Smooth muscle cell (in vitro differentiated cells): ENCODE data around the gene LDB3. TPM values are rescaled to one million over a fixed set of nuclear protein-coding genes. Genes with fewer than 3 reads are reported as not detected.

ENCODE experiments used
- DNase-seq: peaks from one replicate; lab custom pipeline; 2025; ENCODE audit not compliant: unreplicated experiment; lab: John Stamatoyannopoulos, UW
- H2AFZ ChIP-seq: fragments of 200-600 bp; sonication (generic); 2 replicates; pipeline ENCODE4 v1.6.0; 2016; ENCODE audit warnings: antibody characterized with exemption, low read depth, mild to moderate bottlenecking
- H3F3A ChIP-seq: fragments of 200-600 bp; sonication (generic); 2 replicates; pipeline ENCODE4 v1.6.0; 2017; ENCODE audit warnings: antibody characterized with exemption, low read depth
- H3K27ac ChIP-seq: fragments of 200-600 bp; sonication (generic); 2 replicates; pipeline ENCODE4 v1.5.1; 2016; ENCODE audit warnings: low read depth, mild to moderate bottlenecking
- H3K27me3 ChIP-seq: fragments of 200-600 bp; sonication (generic); 2 replicates; pipeline ENCODE4 v1.6.1; 2016; ENCODE audit warnings: low read depth, mild to moderate bottlenecking
- H3K36me3 ChIP-seq: fragments of 200-600 bp; sonication (generic); 2 replicates; pipeline ENCODE4 v1.5.1; 2016; ENCODE audit warnings: low read depth
- H3K4me1 ChIP-seq: fragments of 200-600 bp; sonication (generic); 2 replicates; pipeline ENCODE4 v1.5.1; 2016; ENCODE audit warnings: low read depth
- H3K4me2 ChIP-seq: fragments of 200-600 bp; sonication (generic); 2 replicates; pipeline ENCODE4 v1.6.0; 2016; ENCODE audit warnings: mild to moderate bottlenecking
- H3K4me3 ChIP-seq: fragments of 200-600 bp; sonication (generic); 2 replicates; pipeline ENCODE4 v1.5.1; 2016; ENCODE audit warnings: mild to moderate bottlenecking
- H3K79me2 ChIP-seq: fragments of 200-600 bp; sonication (generic); 2 replicates; pipeline ENCODE4 v1.6.0; 2016; ENCODE audit warnings: low read depth, mild to moderate bottlenecking
- H3K9ac ChIP-seq: fragments of 200-600 bp; sonication (generic); 2 replicates; pipeline ENCODE4 v1.6.0; 2016; ENCODE audit warnings: low read depth
- H3K9me3 ChIP-seq: fragments of 200-600 bp; sonication (generic); replicated peaks from 2 replicates; pipeline ENCODE4 v1.5.1; 2016; ENCODE audit warnings: low read depth
- H4K20me1 ChIP-seq: fragments of 200-600 bp; sonication (generic); 2 replicates; pipeline ENCODE4 v1.6.0; 2016; ENCODE audit warnings: low read depth
- CTCF ChIP-seq: fragments of 200-600 bp; sonication (generic); IDR thresholded peaks from 2 replicates; pipeline ENCODE4 v1.5.1; 2017; ENCODE audit warnings: borderline replicate concordance, mild to moderate bottlenecking, antibody characterized with exemption; ENCODE audit not compliant: insufficient read depth, poor library complexity, severe bottlenecking
- WGBS: methylation state at CpG from one replicate; pipeline ENCODE4 v1.1.7; 2016; ENCODE audit warnings: low lambda C conversion rate; 5-methylcytosine and 5-hydroxymethylcytosine counted together
- polyA plus RNA-seq: library from polyadenylated mRNA; unstranded; fragments of >200 nt; fragmentation: Nextera tagmentation; extraction: Ambion mirVana; gene quantifications from 2 replicates; pipeline ENCODE4 v1.2.1, GENCODE V29; 2016
- total RNA-seq: library from RNA; depleted of rRNA; stranded (reverse); fragments of >200 nt; gene quantifications from 2 replicates; pipeline ENCODE4 v1.2.3, GENCODE V29; 2014

The LDB3 gene
- total and polyA plus RNA-seq, 2 experiments from 2014 or later, result 0.31 to 0.61 TPM

- H3K79me2 ChIP-seq, result no peaks in the 10 kb centered on the region
- no peak overlapping the region for H3K4me2 ChIP-seq
- no peaks in the 10 kb centered on the region for H3K9me3 ChIP-seq
- no peaks in the 10 kb centered on the region for H3K27me3 ChIP-seq
- H3K9ac ChIP-seq, result no peak overlapping the region
- H3K27ac ChIP-seq, result no peak overlapping the region
- no peaks in the 10 kb centered on the region for H4K20me1 ChIP-seq
- no peaks in the 10 kb centered on the region for H3F3A ChIP-seq
- DNase-seq, result no peak
- H3K4me1 ChIP-seq, result peaks cover under 1% of the 10 kb centered on the region
- no peak overlapping the region for H3K4me3 ChIP-seq
- TF ChIP-seq CTCF, result no peak
- no peaks in the 10 kb centered on the region for H3K36me3 ChIP-seq
- 99% methylated on average over 9 of the region's 9 CpGs for WGBS
- no peak overlapping the region for H2AFZ ChIP-seq
These were observed 81.5 kb downstream of the LDB3 start for GRCh38 chr10:86749854-86750253.

GRCh38 chr10:86751477-86751876, 83.2 kb downstream of the LDB3 start:
- no peak overlapping the region for H3K9ac ChIP-seq
- H4K20me1 ChIP-seq, result no peaks in the 10 kb centered on the region
- no peak for DNase-seq
- peaks cover 6% of the 10 kb centered on the region for H3K4me1 ChIP-seq
- no peak overlapping the region for H3K4me3 ChIP-seq
- H3K9me3 ChIP-seq, result no peaks in the 10 kb centered on the region
- H3K36me3 ChIP-seq, result no peaks in the 10 kb centered on the region
- no peaks in the 10 kb centered on the region for H3K79me2 ChIP-seq
- no peak for TF ChIP-seq CTCF
- 57% methylated on average over 17 of the region's 17 CpGs for WGBS
- no peak overlapping the region for H3K4me2 ChIP-seq
- no peaks in the 10 kb centered on the region for H3K27me3 ChIP-seq
- H3K27ac ChIP-seq, result no peak overlapping the region
- H2AFZ ChIP-seq, result no peak overlapping the region
- no peaks in the 10 kb centered on the region for H3F3A ChIP-seq

GRCh38 chr10:86752311-86752710, 84.0 kb downstream of the LDB3 start:
- Histone ChIP-seq H3K36me3 (no peaks in the 10 kb centered on the region), H2AFZ (no peak overlapping the region), H4K20me1 (peaks cover 1% of the 10 kb centered on the region), H3F3A (no peaks in the 10 kb centered on the region), H3K27me3 (no peaks in the 10 kb centered on the region), H3K4me3 (no peak overlapping the region), H3K9ac (no peak overlapping the region), H3K4me1 (peaks cover 6% of the 10 kb centered on the region), H3K27ac (no peak overlapping the region), H3K4me2 (no peak overlapping the region), H3K79me2 (peaks cover 4% of the 10 kb centered on the region), H3K9me3 (no peaks in the 10 kb centered on the region)
- no peak for TF ChIP-seq CTCF
- 86% methylated on average over 4 of the region's 4 CpGs for WGBS
- DNase-seq, result no peak

GRCh38 chr10:86753051-86753450, 84.7 kb downstream of the LDB3 start:
- 93% methylated on average over 2 of the region's 2 CpGs for WGBS
- H2AFZ ChIP-seq, result no peak overlapping the region
- H3K27me3 ChIP-seq, result no peaks in the 10 kb centered on the region
- H3K79me2 ChIP-seq, result peaks cover 11% of the 10 kb centered on the region
- H3K9me3 ChIP-seq, result no peaks in the 10 kb centered on the region
- no peaks in the 10 kb centered on the region for H3K36me3 ChIP-seq
- no peak for DNase-seq
- no peak overlapping the region for H3K27ac ChIP-seq
- no peak for TF ChIP-seq CTCF
- H4K20me1 ChIP-seq, result peaks cover 9% of the 10 kb centered on the region
- no peak overlapping the region for H3K4me3 ChIP-seq
- peaks cover 10% of the 10 kb centered on the region for H3K4me1 ChIP-seq
- no peak overlapping the region for H3K9ac ChIP-seq
- no peaks in the 10 kb centered on the region for H3F3A ChIP-seq
- H3K4me2 ChIP-seq, result no peak overlapping the region
